CD4-positive, alpha-beta T cell (primary cell): Measurements from ENCODE around the gene SPATA13. TPM values are rescaled to one million over a fixed set of nuclear protein-coding genes. Genes with fewer than 3 reads are reported as not detected.

ENCODE experiments used
- ATAC-seq: fragments of 200-7000 bp; cut with Tn5 transposase; one replicate; pipeline ENCODE4 v1.10.0; 2022; ENCODE audit warnings: mild to moderate bottlenecking; ENCODE audit not compliant: poor library complexity
- CTCF ChIA-PET: fragments of 350-600 bp; sonication (Branson Sonifier 250); formaldehyde crosslinking; loops from one replicate; lab custom pipeline; 2021; ENCODE audit warnings: antibody characterized with exemption, inconsistent platforms; lab: Charles Lee
- POLR2A ChIA-PET: fragments of 350-600 bp; sonication (Branson Sonifier 250); formaldehyde crosslinking; loops from one replicate; lab custom pipeline; 2021; ENCODE audit warnings: antibody characterized with exemption, inconsistent platforms; lab: Charles Lee
- DNase-seq, 14 experiments: peaks; one replicate each; pipeline ENCODE4 v3.0.0-alpha.2; 2013 to 2020; ENCODE audit warnings: mixed read lengths in 2 of 14
- H3K27ac ChIP-seq, 2 donors: one replicate each; pipeline versions ENCODE4 v1.5.1 to v1.7.0; 2013; ENCODE audit warnings: low read length in 2 of 2, low read depth in 1 of 2, mild to moderate bottlenecking in 1 of 2
- H3K27me3 ChIP-seq, 2 experiments: 1 replicate in 1 of 2; 2 replicates in 1 of 2; pipeline versions ENCODE4 v1.6.1 to v1.7.0; 2013; ENCODE audit warnings: low read length in 2 of 2, control low read depth in 1 of 2, mild to moderate bottlenecking in 1 of 2, moderate library complexity in 1 of 2; ENCODE audit not compliant: insufficient read depth in 2 of 2, control insufficient read depth in 1 of 2
- H3K36me3 ChIP-seq: one replicate; pipeline ENCODE4 v1.6.1; 2013; ENCODE audit warnings: low read length, control low read depth; ENCODE audit not compliant: insufficient read depth
- H3K4me1 ChIP-seq: one replicate; pipeline ENCODE4 v1.6.1; 2013; ENCODE audit warnings: low read length, control low read depth; ENCODE audit not compliant: insufficient read depth
- H3K4me3 ChIP-seq: one replicate; pipeline ENCODE4 v1.5.1; 2013; ENCODE audit warnings: mild to moderate bottlenecking, low read length, moderate library complexity
- H3K9me3 ChIP-seq, 2 experiments: 1 replicate in 1 of 2; 2 replicates in 1 of 2; pipeline versions ENCODE4 v1.6.1 to v1.7.0; 2013; ENCODE audit warnings: low read length in 2 of 2, mild to moderate bottlenecking in 2 of 2, control low read depth in 1 of 2, moderate library complexity in 1 of 2; ENCODE audit not compliant: control insufficient read depth in 1 of 2, insufficient read depth in 1 of 2
- H3K27ac Mint-ChIP-seq: one replicate; pipeline ENCODE4 v1.8.0; 2020; ENCODE audit warnings: mixed read lengths
- H3K27me3 Mint-ChIP-seq: one replicate; pipeline ENCODE4 v1.8.0; 2021; ENCODE audit warnings: mixed read lengths
- H3K36me3 Mint-ChIP-seq: one replicate; pipeline ENCODE4 v1.8.0; 2021; ENCODE audit warnings: low read depth, mixed read lengths
- H3K4me1 Mint-ChIP-seq: one replicate; pipeline ENCODE4 v1.8.0; 2021; ENCODE audit warnings: low read depth, mixed read lengths
- H3K4me3 Mint-ChIP-seq: one replicate; pipeline ENCODE4 v1.8.0; 2020; ENCODE audit warnings: mild to moderate bottlenecking, mixed read lengths
- H3K9me3 Mint-ChIP-seq: one replicate; pipeline ENCODE4 v1.8.0; 2020; ENCODE audit warnings: mixed read lengths
- intact Hi-C, 2 experiments: fragments of 100-400 bp; cut with DNase I in 1 of 2; cut with micrococcal nuclease in 1 of 2; formaldehyde crosslinking; loops; one replicate each; pipeline versions ENCODE4 v1.15.1 to v1.9.0; 2023 to 2025; cut with DNase I, micrococcal nuclease
- total RNA-seq, 174 experiments: library from RNA in 2 of 174; stranded (reverse) in 2 of 174; gene quantifications; one replicate each; pipeline ENCODE4 v1.2.3 and lab custom pipeline; 2021 to 2026
- TF ChIP-seq, protein P1 (sequence below): fragments of 200-600 bp; IDR thresholded peaks from one replicate; pipeline ENCODE4 v1.8.0; 2022; ENCODE audit warnings: antibody characterized with exemption, mild to moderate bottlenecking

Gene SPATA13
- total RNA-seq, 2 experiments from 2014 or later = 87.7 to 94.6 TPM

DNA sequence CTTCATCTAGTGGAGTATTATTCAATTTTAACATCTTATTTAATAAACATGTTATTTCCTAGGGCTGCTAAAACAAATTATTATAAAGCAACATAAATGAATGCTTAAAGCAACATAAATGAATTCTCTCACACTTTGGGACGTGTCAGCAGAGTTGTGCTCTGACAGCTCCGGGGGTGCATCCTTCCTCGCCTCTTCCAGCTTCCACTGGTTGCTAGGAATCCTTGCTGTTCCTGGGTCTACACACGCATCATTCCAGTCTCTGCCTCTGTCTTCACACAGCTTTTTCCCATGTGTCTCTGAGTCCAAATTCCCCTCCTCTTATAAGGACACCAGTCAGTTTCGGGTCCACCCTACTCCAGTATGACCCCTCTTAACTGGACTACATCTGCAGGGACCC, 21.6 kb upstream of the SPATA13 start:
- H3K4me1 Mint-ChIP-seq = no peaks in the 10 kb centered on the region
- ATAC-seq (no peak), DNase-seq (no peak)
- no peak overlapping the region for H3K27ac ChIP-seq
- H3K36me3 Mint-ChIP-seq = no peaks in the 10 kb centered on the region
- intact Hi-C loops = no loop called here
- ChIA-PET CTCF (no interaction called here), POLR2A (no interaction called here)
- H3K4me1 ChIP-seq = no peaks in the 10 kb centered on the region
- H3K4me3 ChIP-seq = no peak overlapping the region
- no peak overlapping the region for H3K4me3 Mint-ChIP-seq
- H3K27me3 ChIP-seq = no peaks in the 10 kb centered on the region
- TF ChIP-seq, protein P1, sequence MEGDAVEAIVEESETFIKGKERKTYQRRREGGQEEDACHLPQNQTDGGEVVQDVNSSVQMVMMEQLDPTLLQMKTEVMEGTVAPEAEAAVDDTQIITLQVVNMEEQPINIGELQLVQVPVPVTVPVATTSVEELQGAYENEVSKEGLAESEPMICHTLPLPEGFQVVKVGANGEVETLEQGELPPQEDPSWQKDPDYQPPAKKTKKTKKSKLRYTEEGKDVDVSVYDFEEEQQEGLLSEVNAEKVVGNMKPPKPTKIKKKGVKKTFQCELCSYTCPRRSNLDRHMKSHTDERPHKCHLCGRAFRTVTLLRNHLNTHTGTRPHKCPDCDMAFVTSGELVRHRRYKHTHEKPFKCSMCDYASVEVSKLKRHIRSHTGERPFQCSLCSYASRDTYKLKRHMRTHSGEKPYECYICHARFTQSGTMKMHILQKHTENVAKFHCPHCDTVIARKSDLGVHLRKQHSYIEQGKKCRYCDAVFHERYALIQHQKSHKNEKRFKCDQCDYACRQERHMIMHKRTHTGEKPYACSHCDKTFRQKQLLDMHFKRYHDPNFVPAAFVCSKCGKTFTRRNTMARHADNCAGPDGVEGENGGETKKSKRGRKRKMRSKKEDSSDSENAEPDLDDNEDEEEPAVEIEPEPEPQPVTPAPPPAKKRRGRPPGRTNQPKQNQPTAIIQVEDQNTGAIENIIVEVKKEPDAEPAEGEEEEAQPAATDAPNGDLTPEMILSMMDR = no peak
- H3K36me3 ChIP-seq = no peaks in the 10 kb centered on the region
- no peaks in the 10 kb centered on the region for H3K9me3 ChIP-seq
- no peaks in the 10 kb centered on the region for H3K27me3 Mint-ChIP-seq
- no peak overlapping the region for H3K27ac Mint-ChIP-seq
- no peaks in the 10 kb centered on the region for H3K9me3 Mint-ChIP-seq

DNA sequence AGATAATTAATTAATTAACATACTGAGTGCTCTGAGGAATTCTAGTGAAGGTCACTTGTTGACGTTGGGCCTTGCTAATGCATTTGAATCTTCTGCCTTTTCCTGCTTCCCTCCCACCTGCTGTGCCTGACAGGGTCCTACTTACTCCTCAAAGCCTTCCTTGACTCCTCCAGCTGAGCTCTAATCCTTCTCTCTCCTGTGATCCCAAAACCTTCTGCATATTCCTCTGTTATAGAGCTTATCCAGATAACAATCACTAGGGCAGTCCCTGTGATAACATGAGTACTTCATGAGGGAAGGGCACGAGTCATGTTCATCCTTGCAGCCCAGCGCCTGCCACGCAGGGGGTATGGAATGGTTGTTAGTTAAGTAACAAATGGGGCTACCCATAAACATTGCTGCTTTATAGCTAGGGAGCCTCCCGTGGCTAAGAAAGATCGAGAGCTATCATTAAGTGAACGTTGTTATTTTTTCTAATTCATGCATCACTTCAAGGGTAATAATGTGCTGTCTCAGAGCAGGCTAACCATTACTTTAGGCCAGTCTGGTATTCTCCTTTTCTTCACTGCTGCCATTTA, 19.1 kb upstream of the SPATA13 start:
- H3K4me3 ChIP-seq = no peak overlapping the region
- intact Hi-C loops = loop anchor here in 1 of 2 experiments (5.0 kb wide), 1 partner anchor 46 kb away; no protein-coding TSS in a partner anchor
- POLR2A ChIA-PET = no interaction called here
- ATAC-seq (no peak), DNase-seq (no peak)
- H3K27me3 ChIP-seq = no peaks in the 10 kb centered on the region
- no peak overlapping the region for H3K27ac ChIP-seq
- Mint-ChIP-seq H3K27ac (no peak overlapping the region), H3K4me1 (no peaks in the 10 kb centered on the region), H3K4me3 (no peak overlapping the region), H3K27me3 (no peaks in the 10 kb centered on the region), H3K36me3 (no peaks in the 10 kb centered on the region), H3K9me3 (no peaks in the 10 kb centered on the region)
- TF ChIP-seq, protein P1 = no peak
- CTCF ChIA-PET = no interaction called here
- no peaks in the 10 kb centered on the region for H3K4me1 ChIP-seq
- no peaks in the 10 kb centered on the region for H3K36me3 ChIP-seq
- peaks cover 0 to 3% of the 10 kb centered on the region in 2 experiments for H3K9me3 ChIP-seq

DNA sequence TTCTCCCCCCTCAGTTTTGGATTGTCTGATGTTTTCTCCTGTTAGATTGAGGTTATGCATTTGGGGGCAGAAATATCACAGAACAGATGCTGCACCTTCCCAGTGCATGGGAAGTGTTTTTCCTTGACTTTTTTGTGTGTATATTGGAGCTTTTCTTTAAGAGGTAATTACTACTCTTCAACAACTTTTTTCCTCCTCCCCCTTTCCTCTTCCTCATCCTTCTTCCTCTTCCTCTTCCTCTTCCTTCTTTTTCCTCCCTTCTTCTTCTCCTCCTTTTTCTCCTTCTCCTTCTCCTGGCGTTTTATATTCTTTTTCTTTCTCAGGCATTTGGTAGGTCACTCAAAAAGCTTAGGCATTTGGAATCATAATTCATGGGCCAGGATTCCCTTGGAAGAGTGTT, 18.1 kb upstream of the SPATA13 start:
- Histone ChIP-seq H3K36me3 (no peaks in the 10 kb centered on the region), H3K27ac (no peak overlapping the region), H3K9me3 (peaks cover 0 to 3% of the 10 kb centered on the region in 2 experiments), H3K4me3 (no peak overlapping the region), H3K4me1 (no peaks in the 10 kb centered on the region), H3K27me3 (no peaks in the 10 kb centered on the region)
- DNase-seq (no peak), ATAC-seq (no peak)
- Mint-ChIP-seq H3K27ac (no peak overlapping the region), H3K36me3 (no peaks in the 10 kb centered on the region), H3K9me3 (no peaks in the 10 kb centered on the region), H3K27me3 (no peaks in the 10 kb centered on the region), H3K4me3 (no peak overlapping the region), H3K4me1 (no peaks in the 10 kb centered on the region)
- CTCF ChIA-PET = interaction anchor here (0.6 kb wide), 1 partner anchor 70 kb away, joined by 3 read pairs; no protein-coding TSS in a partner anchor
- intact Hi-C loops = loop anchor here in 1 of 2 experiments (5.0 kb wide), 1 partner anchor 45 kb away; no protein-coding TSS in a partner anchor
- TF ChIP-seq, protein P1 = no peak
- POLR2A ChIA-PET = no interaction called here
